Activated T-cell treated with anti-CD3 and anti-CD28 coated beads, Interleukin-2, amount 50 U/mL, for 72 hours (primary cell): Measurements from ENCODE around the gene SHISA2. TPM values are rescaled to one million over a fixed set of nuclear protein-coding genes. Genes with fewer than 3 reads are reported as not detected.

ENCODE experiments used
- ATAC-seq, 2 donors: fragments of 150-1000 bp; cut with Tn5 transposase; replicated peaks in 1 of 2; 2 replicates each; pipeline ENCODE4 v1.10.0; 2021; ENCODE audit warnings: moderate library complexity in 2 of 2, mild to moderate bottlenecking in 1 of 2
- DNase-seq, 2 donors: peaks; one replicate each; pipeline ENCODE4 v3.0.0; 2021 to 2022; ENCODE audit warnings: mixed read lengths in 1 of 2
- H3K27ac Mint-ChIP-seq: one replicate; pipeline ENCODE4 v1.8.0; 2022; ENCODE audit warnings: mild to moderate bottlenecking, moderate library complexity, mixed read lengths
- H3K27me3 Mint-ChIP-seq: one replicate; pipeline ENCODE4 v1.8.0; 2022; ENCODE audit warnings: low read depth, mixed read lengths
- H3K36me3 Mint-ChIP-seq, 2 donors: one replicate each; pipeline ENCODE4 v1.8.0; 2022; ENCODE audit warnings: mixed read lengths in 2 of 2, mild to moderate bottlenecking in 1 of 2; ENCODE audit not compliant: insufficient read depth in 2 of 2
- H3K4me1 Mint-ChIP-seq: one replicate; pipeline ENCODE4 v1.8.0; 2022; ENCODE audit warnings: low read depth, mixed read lengths
- H3K4me3 Mint-ChIP-seq, 2 donors: one replicate each; pipeline ENCODE4 v1.8.0; 2022; ENCODE audit warnings: mild to moderate bottlenecking in 2 of 2, mixed read lengths in 2 of 2, moderate library complexity in 2 of 2
- H3K9me3 Mint-ChIP-seq, 2 donors: one replicate each; pipeline ENCODE4 v1.8.0; 2022; ENCODE audit warnings: mixed read lengths in 2 of 2
- total RNA-seq, 2 donors: library from RNA; stranded (reverse); gene quantifications; one replicate each; pipeline ENCODE4 v1.2.3, GENCODE V29; 2022

Gene SHISA2
- total RNA-seq, 2 donors from 2014 or later: 0.07 to 0.19 TPM

- peaks cover 15% of the 10 kb centered on the region for H3K4me1 Mint-ChIP-seq
- no peaks in the 10 kb centered on the region for H3K27me3 Mint-ChIP-seq
- no peak for DNase-seq
- H3K9me3 Mint-ChIP-seq: peaks cover 0 to 4% of the 10 kb centered on the region in 2 donors
- no peak for ATAC-seq
- peaks cover 0 to 6% of the 10 kb centered on the region in 2 donors for H3K36me3 Mint-ChIP-seq
- no peak overlapping the region for H3K4me3 Mint-ChIP-seq
- no peak overlapping the region for H3K27ac Mint-ChIP-seq
Measured at GRCh38 chr13:26010487-26011207, 41.2 kb downstream of the SHISA2 start.

GRCh38 chr13:26007261-26008125 is 44.3 kb downstream of the SHISA2 start:
- ATAC-seq (peak in 1 of 2 donors; percentile 13), DNase-seq (no peak)
- peaks cover 5 to 6% of the 10 kb centered on the region in 2 donors for H3K9me3 Mint-ChIP-seq
- H3K4me3 Mint-ChIP-seq: no peak overlapping the region
- peaks cover 11% of the 10 kb centered on the region for H3K4me1 Mint-ChIP-seq
- peak overlapping the region; percentile 70 for H3K27ac Mint-ChIP-seq
- peaks cover 4 to 12% of the 10 kb centered on the region in 2 donors for H3K36me3 Mint-ChIP-seq
- no peaks in the 10 kb centered on the region for H3K27me3 Mint-ChIP-seq

Other genes with a start within 250 kb of the SHISA2 start
- 10 to 100 TPM; 46.3 to 47.0 TPM for gene RNF6, start 170.3 kb upstream of the SHISA2 start, total RNA-seq
- gene CDK8, start 202.1 kb upstream of the SHISA2 start, total RNA-seq: 10 to 100 TPM; 21.3 to 25.1 TPM